Activated naive CD8-positive, alpha-beta T cell treated with anti-CD3 and anti-CD28 coated beads, Interleukin-2, amount 50 U/mL, for 24 hours (primary cell): ENCODE results near the gene CFAP107.
"Not testable (repeated sequence)": the region's sequence is repeated elsewhere in the genome, so short reads cannot be mapped to it uniquely, and the experiment has no call there.

ENCODE experiments used
- ATAC-seq: fragments of 150-1000 bp; cut with Tn5 transposase; one replicate; pipeline ENCODE4 v1.10.0; 2021
- DNase-seq: peaks from one replicate; pipeline ENCODE4 v3.0.0; 2021
- H3K27ac Mint-ChIP-seq: one replicate; pipeline ENCODE4 v1.8.0; 2021; ENCODE audit warnings: mild to moderate bottlenecking, mixed read lengths
- H3K27me3 Mint-ChIP-seq: one replicate; pipeline ENCODE4 v1.8.0; 2021; ENCODE audit warnings: mixed read lengths
- H3K36me3 Mint-ChIP-seq: one replicate; pipeline ENCODE4 v1.8.0; 2021; ENCODE audit warnings: low read depth, mixed read lengths
- H3K4me1 Mint-ChIP-seq: one replicate; pipeline ENCODE4 v1.8.0; 2021; ENCODE audit warnings: mixed read lengths
- H3K4me3 Mint-ChIP-seq: one replicate; pipeline ENCODE4 v1.8.0; 2021; ENCODE audit warnings: mild to moderate bottlenecking, moderate library complexity, mixed read lengths
- H3K9me3 Mint-ChIP-seq: one replicate; pipeline ENCODE4 v1.8.0; 2021; ENCODE audit warnings: mixed read lengths

CFAP107 gene

GRCh38 chr1:12778907-12779306 lies 32.9 kb downstream of the CFAP107 start:
- Mint-ChIP-seq H3K27me3 (peaks cover 3% of the 10 kb centered on the region), H3K4me1 (no peaks in the 10 kb centered on the region), H3K9me3 (no peaks in the 10 kb centered on the region), H3K4me3 (no peak overlapping the region), H3K36me3 (no peaks in the 10 kb centered on the region), H3K27ac (no peak overlapping the region)
- ATAC-seq (no peak), DNase-seq (no peak)

DNA sequence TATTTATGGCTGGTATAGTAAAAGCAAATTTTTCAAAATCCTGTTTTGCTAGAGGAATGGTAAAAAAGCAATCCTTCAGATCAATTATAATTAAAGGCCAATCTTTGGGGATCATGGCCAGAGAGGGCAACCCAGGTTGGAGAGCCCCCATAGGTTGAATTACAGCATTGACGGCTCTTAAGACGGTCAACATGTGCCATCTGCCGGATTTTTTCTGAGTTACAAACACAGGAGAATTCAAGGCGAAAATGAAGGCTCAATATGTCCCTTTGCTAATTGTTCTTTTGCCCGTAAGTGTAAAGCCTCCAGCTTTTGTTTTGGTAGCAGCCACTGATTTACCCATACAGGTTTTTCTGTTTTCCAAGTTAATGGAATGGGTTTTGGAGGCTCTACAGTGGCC lies 35.5 kb downstream of the CFAP107 start:
- H3K36me3 Mint-ChIP-seq, H3K27ac Mint-ChIP-seq, H3K4me1 Mint-ChIP-seq, H3K4me3 Mint-ChIP-seq, ATAC-seq, H3K27me3 Mint-ChIP-seq, DNase-seq: not testable (repeated sequence)
- peaks cover 13% of the 10 kb centered on the region for H3K9me3 Mint-ChIP-seq

DNA sequence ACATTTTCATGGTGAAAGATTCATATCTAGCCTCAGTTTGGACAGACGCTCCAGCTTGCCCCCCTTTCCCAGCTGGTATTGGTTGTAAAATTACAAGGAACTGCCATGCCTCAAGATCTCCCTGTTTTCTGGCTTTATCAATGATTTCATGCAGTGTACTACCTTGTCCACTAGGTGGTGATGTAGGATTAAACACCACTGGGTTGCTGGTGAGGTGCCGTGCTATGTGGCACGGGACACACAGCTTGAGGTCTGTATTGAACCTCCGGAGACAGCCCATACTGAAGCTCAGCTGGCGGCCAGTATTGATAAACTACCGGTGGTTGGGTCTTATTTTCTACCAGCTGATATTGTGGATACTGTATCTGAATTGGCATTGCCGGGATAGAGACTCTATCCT lies 37.8 kb downstream of the CFAP107 start:
- H3K4me1 Mint-ChIP-seq, H3K4me3 Mint-ChIP-seq, H3K27me3 Mint-ChIP-seq, H3K27ac Mint-ChIP-seq, ATAC-seq, H3K36me3 Mint-ChIP-seq, DNase-seq: not testable (repeated sequence)
- H3K9me3 Mint-ChIP-seq, result peaks cover 13% of the 10 kb centered on the region

- H3K27ac Mint-ChIP-seq, H3K4me3 Mint-ChIP-seq, H3K36me3 Mint-ChIP-seq, H3K27me3 Mint-ChIP-seq, ATAC-seq, H3K4me1 Mint-ChIP-seq: not testable (repeated sequence)
- DNase-seq, result peak; percentile 3
- H3K9me3 Mint-ChIP-seq, result peaks cover 13% of the 10 kb centered on the region
These were observed 38.7 kb downstream of the CFAP107 start for GRCh38 chr1:12784729-12785128.

- H3K27me3 Mint-ChIP-seq, H3K36me3 Mint-ChIP-seq, H3K27ac Mint-ChIP-seq, DNase-seq, ATAC-seq, H3K4me1 Mint-ChIP-seq, H3K4me3 Mint-ChIP-seq, H3K9me3 Mint-ChIP-seq: not testable (repeated sequence)
These were observed 45.1 kb downstream of the CFAP107 start, which contains the start of gene PRAMEF1 for GRCh38 chr1:12791097-12791496. PRAMEF1 (plus strand) TSS chr1:12791397; CDS start chr1:12793228, 1,831 bp downstream.

DNA sequence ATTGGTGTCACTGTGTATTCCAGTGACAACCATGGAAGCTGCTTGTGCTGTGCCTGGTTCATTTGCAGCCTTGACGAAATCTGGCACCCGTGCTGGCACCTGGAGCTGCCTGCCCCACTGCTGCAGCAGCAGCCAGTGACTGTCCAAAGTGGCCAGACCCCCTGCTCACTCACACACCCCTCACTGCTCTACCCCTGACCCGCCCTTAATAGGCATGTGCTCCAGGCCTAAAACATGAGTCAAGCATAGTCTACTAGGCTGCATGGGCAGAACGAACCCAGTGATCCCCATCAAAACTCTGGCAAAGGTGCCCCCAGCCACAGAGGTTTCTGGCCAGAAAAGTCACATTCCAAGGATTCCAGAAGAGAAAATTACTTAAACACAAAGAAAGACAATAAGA lies 52.9 kb downstream of the CFAP107 start:
- H3K9me3 Mint-ChIP-seq, result no peaks in the 10 kb centered on the region
- H3K27me3 Mint-ChIP-seq, result peaks cover 5% of the 10 kb centered on the region
- H3K4me3 Mint-ChIP-seq, result no peak overlapping the region
- no peaks in the 10 kb centered on the region for H3K36me3 Mint-ChIP-seq
- H3K27ac Mint-ChIP-seq, result no peak overlapping the region
- DNase-seq (no peak), ATAC-seq (no peak)
- no peaks in the 10 kb centered on the region for H3K4me1 Mint-ChIP-seq

GRCh38 chr1:12799730-12800129 lies 53.7 kb downstream of the CFAP107 start:
- H3K4me3 Mint-ChIP-seq, result no peak overlapping the region
- ATAC-seq, result no peak
- H3K27ac Mint-ChIP-seq, result no peak overlapping the region
- H3K4me1 Mint-ChIP-seq, result no peaks in the 10 kb centered on the region
- peaks cover 2% of the 10 kb centered on the region for H3K9me3 Mint-ChIP-seq
- DNase-seq, result no peak
- H3K36me3 Mint-ChIP-seq, result no peaks in the 10 kb centered on the region
- peaks cover 7% of the 10 kb centered on the region for H3K27me3 Mint-ChIP-seq

- Mint-ChIP-seq H3K4me1 (no peaks in the 10 kb centered on the region), H3K27me3 (peaks cover 16% of the 10 kb centered on the region), H3K4me3 (no peak overlapping the region), H3K36me3 (no peaks in the 10 kb centered on the region), H3K9me3 (peaks cover 4% of the 10 kb centered on the region), H3K27ac (no peak overlapping the region)
- DNase-seq (no peak), ATAC-seq (no peak)
These were observed 63.9 kb downstream of the CFAP107 start for GRCh38 chr1:12809933-12810332.

DNA sequence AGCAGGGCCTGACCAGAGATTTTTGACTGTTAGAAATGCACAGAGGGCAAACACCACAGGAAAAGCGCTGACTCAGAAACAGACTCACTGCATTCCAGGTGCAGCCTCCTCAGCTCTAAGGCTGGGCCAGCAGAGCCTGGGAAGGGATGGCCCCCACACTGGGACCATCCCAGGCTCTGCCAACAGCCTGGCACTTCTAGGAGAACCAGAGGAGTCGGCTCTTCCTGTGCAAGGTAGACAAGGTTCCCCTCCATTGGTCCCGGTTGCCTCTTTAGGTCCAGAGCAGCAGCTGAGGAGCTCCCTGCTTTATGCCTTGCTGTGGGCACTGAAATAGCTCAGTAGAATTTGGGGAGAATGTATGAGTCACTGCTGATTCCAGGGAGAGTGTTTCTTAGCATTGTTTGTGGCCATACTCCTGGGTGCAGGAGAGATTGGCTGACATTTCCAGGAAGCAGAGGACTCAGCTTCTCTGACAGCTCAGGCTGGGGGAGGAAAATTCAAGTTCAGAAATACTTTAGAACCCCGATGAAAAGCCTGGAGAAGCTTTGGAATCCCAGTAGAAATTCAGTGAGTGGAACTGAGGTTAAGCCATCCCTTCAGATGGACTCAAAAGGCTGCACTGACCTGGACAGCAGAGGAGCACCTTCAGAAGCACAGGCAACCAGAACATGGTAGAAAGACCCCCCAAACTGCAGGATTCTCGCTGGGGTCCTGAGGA lies 64.8 kb downstream of the CFAP107 start:
- Mint-ChIP-seq H3K4me3 (no peak overlapping the region), H3K27me3 (peaks cover 16% of the 10 kb centered on the region), H3K36me3 (no peaks in the 10 kb centered on the region), H3K4me1 (no peaks in the 10 kb centered on the region), H3K27ac (no peak overlapping the region), H3K9me3 (no peaks in the 10 kb centered on the region)
- ATAC-seq (no peak), DNase-seq (no peak)

DNA sequence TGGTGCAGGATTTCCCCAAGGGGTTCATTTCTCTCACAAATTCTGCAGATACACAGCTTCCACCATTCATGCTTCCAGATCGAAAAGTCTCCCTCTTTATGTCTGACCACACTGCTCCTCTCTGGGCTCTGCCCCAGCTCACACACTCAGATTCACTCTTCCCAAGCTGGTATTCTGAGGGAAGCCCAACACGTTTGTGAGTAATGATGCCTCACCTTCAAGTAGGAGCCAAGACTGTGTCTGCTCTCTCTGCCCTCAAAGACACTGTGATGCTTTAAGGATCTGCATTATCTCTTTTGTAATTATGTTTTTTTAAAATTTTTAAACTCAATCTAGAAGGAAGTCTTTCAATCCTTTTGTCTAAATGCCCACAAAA lies 65.4 kb downstream of the CFAP107 start:
- peaks cover 15% of the 10 kb centered on the region for H3K27me3 Mint-ChIP-seq
- DNase-seq, result no peak

More for the DNA sequence above, 65.4 kb downstream of the CFAP107 start:
- ATAC-seq, result no peak
- Mint-ChIP-seq H3K36me3 (no peaks in the 10 kb centered on the region), H3K4me3 (no peak overlapping the region), H3K4me1 (no peaks in the 10 kb centered on the region), H3K27ac (no peak overlapping the region), H3K9me3 (no peaks in the 10 kb centered on the region)
